Endothelial cell of umbilical vein (primary cell): ENCODE data around the gene SERGEF. TPM values are rescaled to one million over a fixed set of nuclear protein-coding genes. Genes with fewer than 3 reads are reported as not detected.

Experiments
- BruUV-seq: library from RNA; stranded (reverse); fragments of 400-500 nt; replicated peaks from 2 replicates; lab custom pipeline; 2021; lab: Mats Ljungman, UMichigan
- CTCF ChIA-PET: fragments of 300-600, 350-600 bp; sonication (Branson Sonifier 250); formaldehyde crosslinking; loops from one replicate; lab custom pipeline; 2021; ENCODE audit warnings: antibody characterized with exemption, inconsistent platforms; lab: Charles Lee
- POLR2A ChIA-PET: fragments of 300-600, 350-600 bp; sonication (Branson Sonifier 250); formaldehyde crosslinking; loops from one replicate; lab custom pipeline; 2021; ENCODE audit warnings: antibody characterized with exemption, inconsistent platforms; lab: Charles Lee
- DNase-seq: peaks from one replicate; pipeline ENCODE4 v3.0.0-alpha.2; 2011; ENCODE audit warnings: low read depth, low spot score
- FAIRE-seq: peaks from 2 replicates; lab custom pipeline; 2011; peaks lifted over from hg19 to GRCh38; lab: Jason Lieb, UNC
- H2AFZ ChIP-seq: 2 replicates; pipeline ENCODE4 v1.6.0; 2012; ENCODE audit warnings: low read depth, low read length, control low read depth, inconsistent platforms
- H3K27ac ChIP-seq: 2 replicates; pipeline ENCODE4 v1.5.1; 2011; ENCODE audit warnings: low read depth, mild to moderate bottlenecking, control low read depth, low read length, moderate library complexity; ENCODE audit not compliant: insufficient read depth
- H3K27me3 ChIP-seq, 2 experiments: 2 replicates each; pipeline versions ENCODE4 v1.6.0 to v1.6.1; 2011; ENCODE audit warnings: low read length in 2 of 2, mixed read lengths in 1 of 2; ENCODE audit not compliant: control insufficient read depth in 2 of 2, insufficient read depth in 2 of 2
- H3K36me3 ChIP-seq, 2 experiments: 2 replicates in 1 of 2; 3 replicates in 1 of 2; pipeline ENCODE4 v1.5.1; 2011; ENCODE audit warnings: low read length in 2 of 2, mild to moderate bottlenecking in 1 of 2, moderate library complexity in 1 of 2; ENCODE audit not compliant: control insufficient read depth in 2 of 2, insufficient read depth in 2 of 2; ENCODE audit errors: extremely low read depth in 1 of 2
- H3K4me1 ChIP-seq: 3 replicates; pipeline ENCODE4 v1.5.1; 2011; ENCODE audit warnings: mild to moderate bottlenecking, low read length; ENCODE audit not compliant: control insufficient read depth, insufficient read depth; ENCODE audit errors: extremely low read depth
- H3K4me2 ChIP-seq: 2 replicates; pipeline ENCODE4 v1.6.1; 2011; ENCODE audit warnings: low read length, control low read depth, mixed read lengths; ENCODE audit not compliant: insufficient read depth
- H3K4me3 ChIP-seq, 3 experiments: fragments of 200-600 bp in 1 of 3; sonication (generic), shearing (Covaris generic) in 1 of 3; replicated peaks in 1 of 3; 2 replicates each; pipeline ENCODE4 v1.5.1; 2011 to 2016; ENCODE audit warnings: control low read depth in 3 of 3, low read length in 3 of 3, mild to moderate bottlenecking in 2 of 3, inconsistent platforms in 1 of 3, low read depth in 1 of 3, moderate library complexity in 1 of 3; ENCODE audit not compliant: insufficient read depth in 1 of 3
- H3K79me2 ChIP-seq: 2 replicates; pipeline ENCODE4 v1.6.0; 2012; ENCODE audit warnings: low read length, inconsistent platforms; ENCODE audit not compliant: control insufficient read depth, insufficient read depth
- H3K9ac ChIP-seq: replicated peaks from 2 replicates; pipeline ENCODE3; 2011; ENCODE audit warnings: low read length, control low read depth; ENCODE audit not compliant: insufficient read depth; ENCODE audit errors: extremely low read depth
- H3K9me1 ChIP-seq: replicated peaks from 3 replicates; pipeline ENCODE4 v1.6.0; 2011; ENCODE audit warnings: mild to moderate bottlenecking, low read length; ENCODE audit not compliant: control insufficient read depth, insufficient read depth; ENCODE audit errors: extremely low read depth
- H3K9me3 ChIP-seq: replicated peaks from 2 replicates; pipeline ENCODE4 v1.5.1; 2012; ENCODE audit warnings: low read length, inconsistent platforms; ENCODE audit not compliant: control insufficient read depth, insufficient read depth
- H4K20me1 ChIP-seq: replicated peaks from 2 replicates; pipeline ENCODE3; 2011; ENCODE audit warnings: mild to moderate bottlenecking, low read length; ENCODE audit not compliant: control insufficient read depth, insufficient read depth; ENCODE audit errors: extremely low read depth
- CTCF ChIP-seq, 2 donors: IDR thresholded peaks; 1 replicate in 1 of 2; 2 replicates in 1 of 2; pipeline ENCODE4 v1.5.1; 2011; ENCODE audit warnings: low read length in 2 of 2, mild to moderate bottlenecking in 2 of 2, moderate library complexity in 2 of 2, control low read depth in 1 of 2, inconsistent platforms in 1 of 2, low read depth in 1 of 2; ENCODE audit not compliant: insufficient read depth in 1 of 2; ENCODE audit errors: extremely low read depth in 1 of 2
- EZH2 ChIP-seq: IDR thresholded peaks from 2 replicates; pipeline ENCODE4 v1.6.1; 2012; ENCODE audit warnings: borderline replicate concordance, low read depth, mild to moderate bottlenecking, moderate library complexity, low read length, inconsistent platforms; ENCODE audit not compliant: severe bottlenecking
- FOS ChIP-seq: IDR thresholded peaks from 2 replicates; pipeline ENCODE4 v1.6.1; 2011; ENCODE audit warnings: mild to moderate bottlenecking, low read length, moderate library complexity, borderline replicate concordance; ENCODE audit not compliant: insufficient read depth
- GATA2 ChIP-seq: IDR thresholded peaks from 2 replicates; pipeline ENCODE4 v1.7.0; 2011; ENCODE audit warnings: low read depth, mild to moderate bottlenecking, moderate library complexity, mixed read lengths, low read length; ENCODE audit not compliant: insufficient read length, insufficient read depth
- JUN ChIP-seq: IDR thresholded peaks from 2 replicates; pipeline ENCODE4 v1.6.1; 2011; ENCODE audit warnings: borderline replicate concordance, low read depth; ENCODE audit not compliant: insufficient read length, insufficient read depth
- MAX ChIP-seq: IDR thresholded peaks from 2 replicates; pipeline ENCODE4 v1.6.1; 2011; ENCODE audit not compliant: insufficient read depth, insufficient read length
- MYC ChIP-seq: IDR thresholded peaks from one replicate; pipeline ENCODE4 v1.6.1; 2011; ENCODE audit warnings: mild to moderate bottlenecking, low read depth, low read length
- POLR2A ChIP-seq: IDR thresholded peaks from 2 replicates; pipeline ENCODE4 v1.6.1; 2012; ENCODE audit warnings: low read depth, mild to moderate bottlenecking, control low read depth, low read length
- POLR2AphosphoS5 ChIP-seq: IDR thresholded peaks from 2 replicates; pipeline ENCODE4 v1.6.1; 2012; ENCODE audit warnings: low read depth, mild to moderate bottlenecking, control low read depth, low read length, moderate library complexity; ENCODE audit not compliant: insufficient read depth
- dilution Hi-C: fragments of 300-500 bp; cut with MboI; formaldehyde crosslinking; loops from one replicate; pipeline ENCODE4 v1.15.0; 2019; ENCODE audit warnings: low sequenced_read_pairs; ENCODE audit not compliant: extremely low pct_ligation_motif_present
- intact Hi-C: fragments of 100-400 bp; cut with micrococcal nuclease; formaldehyde crosslinking; loops from one replicate; pipeline ENCODE4 v1.10.0; 2022
- polyA plus RNA-seq, 4 experiments: library from polyadenylated mRNA; depleted of rRNA in 3 of 4; stranded (reverse) in 3 of 4; unstranded in 1 of 4; fragments of >200 nt; gene quantifications; 2 replicates each; pipeline versions ENCODE4 v1.2.1 to v1.2.3, GENCODE V29; 2011 to 2012; ENCODE audit warnings: missing spikeins in 1 of 4
- total RNA-seq: library from RNA; stranded (reverse); gene quantifications from 2 replicates; pipeline ENCODE4 v1.2.3, GENCODE V29; 2021

SERGEF gene
- total and polyA plus RNA-seq, 2 donors (not counting 3 experiments of a cell fraction or from before 2014, with no cell fraction given): 8.7 to 16.7 TPM

GRCh38 chr11:17878743-17879142 is 134.1 kb downstream of the SERGEF start:
- no peaks in the 10 kb centered on the region for H3K36me3 ChIP-seq
- ChIA-PET POLR2A (no interaction called here), CTCF (no interaction called here)
- no peaks in the 10 kb centered on the region for H3K27me3 ChIP-seq
- no peak overlapping the region for H2AFZ ChIP-seq
- no peak for DNase-seq
- H3K9me1 ChIP-seq: no peaks in the 10 kb centered on the region
- no peak overlapping the region for H3K27ac ChIP-seq
- H3K79me2 ChIP-seq: no peaks in the 10 kb centered on the region
- peaks cover 11% of the 10 kb centered on the region for H3K4me1 ChIP-seq
- H3K9ac ChIP-seq: no peak overlapping the region
- no peak overlapping the region for H3K4me3 ChIP-seq
- no peaks in the 10 kb centered on the region for H3K9me3 ChIP-seq
- H3K4me2 ChIP-seq: no peak overlapping the region
- intact Hi-C loops (loop anchor here (1.0 kb wide), 1 partner anchor 43 kb away; no protein-coding TSS in a partner anchor), dilution Hi-C loops (no loop called here)
- no TSS peak for BruUV-seq
- no peaks in the 10 kb centered on the region for H4K20me1 ChIP-seq
- FAIRE-seq: no peak
- TF ChIP-seq EZH2 (no peak), FOS (no peak), JUN (no peak), GATA2 (no peak), POLR2AphosphoS5 (no peak), POLR2A (no peak), MYC (no peak), CTCF (IDR thresholded peaks at IDR 0.05; ENCODE audit: extremely low read depth in 1 of 2, insufficient read depth in 1 of 2, low read depth in 1 of 2, low read length in 2 of 2) (no peak), MAX (no peak)
